Upper lobe of left lung (tissue), 6 donors: ENCODE results near the gene MTIF3. TPM values are rescaled to one million over a fixed set of nuclear protein-coding genes. Genes with fewer than 3 reads are reported as not detected.

ENCODE experiments used
- ATAC-seq, 2 donors: fragments of 200-7000 bp; cut with Tn5 transposase; one replicate each; pipeline ENCODE4 v1.9.1; 2022; ENCODE audit warnings: mild to moderate bottlenecking in 2 of 2, moderate library complexity in 2 of 2; ENCODE audit not compliant: low FRiP score in 2 of 2
- DNase-seq, 2 donors: peaks; one replicate each; pipeline ENCODE4 v3.0.0-alpha.2; 2019 to 2020
- H3K27ac ChIP-seq, 4 donors: fragments of 200-600 bp; sonication (generic); one replicate each; pipeline ENCODE4 v1.5.1; 2016 to 2019
- H3K27me3 ChIP-seq, 4 donors: fragments of 200-600 bp; sonication (generic); one replicate each; pipeline ENCODE4 v1.5.1; 2017 to 2019
- H3K36me3 ChIP-seq, 4 donors: fragments of 200-600 bp; sonication (generic); one replicate each; pipeline ENCODE4 v1.5.1; 2016 to 2019
- H3K4me1 ChIP-seq, 4 donors: fragments of 200-600 bp; sonication (generic); one replicate each; pipeline ENCODE4 v1.5.1; 2018 to 2019
- H3K4me3 ChIP-seq, 4 donors: fragments of 200-600 bp; sonication (generic); one replicate each; pipeline ENCODE4 v1.5.1; 2017 to 2019; ENCODE audit warnings: mild to moderate bottlenecking in 2 of 4, moderate library complexity in 1 of 4
- H3K9me3 ChIP-seq, 4 donors: fragments of 200-600 bp; sonication (generic); one replicate each; pipeline ENCODE4 v1.5.1; 2018 to 2019
- EP300 ChIP-seq, 4 donors: sonication (generic); formaldehyde crosslinking; IDR thresholded peaks; one replicate each; pipeline ENCODE4 v1.5.1; 2017; ENCODE audit warnings: antibody characterized with exemption in 4 of 4, control low read depth in 2 of 4
- POLR2A ChIP-seq, 4 donors: fragments of 450-650 bp; IDR thresholded peaks; one replicate each; pipeline ENCODE4 v1.5.1; 2016 to 2017; ENCODE audit warnings: antibody characterized with exemption in 4 of 4, mild to moderate bottlenecking in 2 of 4
- POLR2AphosphoS5 ChIP-seq, 2 donors: sonication (generic); formaldehyde crosslinking; IDR thresholded peaks; one replicate each; pipeline ENCODE4 v1.5.1; 2017; ENCODE audit warnings: antibody characterized with exemption in 2 of 2
- WGBS, 2 donors: methylation state at CpG; one replicate each; pipeline ENCODE4 v1.1.5; 2017 to 2018; 5-methylcytosine and 5-hydroxymethylcytosine counted together
- total RNA-seq, 6 donors: library from RNA; depleted of rRNA in 4 of 6; stranded (reverse); fragments of >200 nt in 4 of 6; gene quantifications; one replicate each; pipeline versions ENCODE4 v1.1.0 to v1.2.1, GENCODE V29; 2016 to 2021
- TF ChIP-seq, protein P1 (sequence below), 6 experiments: fragments of 450-650 bp in 4 of 6; fragments of 200-600 bp in 2 of 6; sonication (generic) in 2 of 6; IDR thresholded peaks; one replicate each; pipeline ENCODE4 v1.5.1; 2016 to 2019; ENCODE audit warnings: antibody characterized with exemption in 6 of 6
- donor health status: DM: no; HTN: no; CAD: no; lungs with moderate emphysema.
- donor health status: DM: no; HTN: yes; CAD: no; lungs with severe emphysema.

MTIF3 gene
- total RNA-seq, 6 donors from 2014 or later: 31.2 to 104 (median 38.8) TPM

DNA sequence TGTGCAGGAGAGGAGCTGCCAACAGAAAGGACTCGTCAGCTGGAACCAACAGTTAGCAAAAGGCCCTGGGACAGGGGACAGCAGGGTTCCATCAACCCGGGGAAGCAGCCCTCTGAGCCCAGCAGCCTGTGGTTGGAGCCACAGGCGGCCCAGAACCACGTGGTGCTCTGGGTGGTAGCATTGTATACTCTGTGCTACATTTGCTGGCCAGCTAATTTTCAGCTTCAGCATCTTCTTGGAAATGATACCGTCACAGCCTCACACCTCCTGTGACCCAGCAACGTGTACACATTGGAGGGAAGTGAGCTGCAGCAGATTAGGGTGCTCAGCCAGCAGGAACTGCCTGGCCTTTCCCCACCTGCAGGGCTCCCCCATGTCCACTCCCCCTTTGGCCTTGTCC, 13.1 kb upstream of the MTIF3 start:
- Histone ChIP-seq H3K4me3 (no peak overlapping the region), H3K36me3 (no peaks in the 10 kb centered on the region), H3K27ac (no peak overlapping the region), H3K4me1 (peaks cover 0 to 2% (median 0%) of the 10 kb centered on the region in 4 donors), H3K9me3 (no peaks in the 10 kb centered on the region), H3K27me3 (no peaks in the 10 kb centered on the region)
- WGBS, 2 donors: 63 to 79% methylated on average over 6 of the region's 6 CpGs
- no peak for TF ChIP-seq EP300 (IDR thresholded peaks at IDR 0.05)
- ATAC-seq (no peak), DNase-seq (no peak)

DNA sequence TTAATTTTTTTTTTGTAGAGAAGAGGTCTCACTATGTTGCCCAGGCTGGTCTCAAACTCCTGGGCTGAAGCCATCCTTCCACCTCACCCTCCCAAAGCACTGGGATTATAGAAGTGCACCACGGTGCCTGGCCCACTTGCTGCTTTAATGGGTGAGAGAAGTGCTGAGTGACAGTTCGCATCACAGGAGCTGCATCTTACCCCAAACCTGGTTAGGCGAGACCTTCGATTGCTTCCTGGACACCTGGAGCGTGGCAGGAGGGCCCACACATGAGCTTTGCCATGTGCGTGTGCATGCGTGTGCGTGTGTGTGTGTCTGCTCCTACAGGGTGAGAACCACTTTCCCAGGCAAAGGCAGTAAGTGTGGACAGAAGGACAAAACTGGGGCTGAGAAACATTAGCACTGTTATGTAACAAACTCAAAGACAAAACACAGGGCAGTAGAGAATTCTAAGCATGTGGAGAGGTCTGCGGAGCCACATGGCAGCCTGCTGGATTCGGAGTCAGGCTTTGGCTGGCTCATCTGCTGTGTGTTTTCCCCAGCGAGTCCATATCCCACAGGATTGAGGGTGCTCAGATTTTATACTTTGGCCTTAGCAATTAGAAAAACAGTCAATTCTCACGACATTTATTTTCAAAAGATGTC, 11.7 kb upstream of the MTIF3 start:
- no peak overlapping the region for H3K4me3 ChIP-seq
- peaks cover 0 to 2% (median 0%) of the 10 kb centered on the region in 4 donors for H3K4me1 ChIP-seq
- no peak overlapping the region for H3K27ac ChIP-seq
- no peak for ATAC-seq
- no peak for TF ChIP-seq EP300 (IDR thresholded peaks at IDR 0.05)
- TF ChIP-seq, protein P1, sequence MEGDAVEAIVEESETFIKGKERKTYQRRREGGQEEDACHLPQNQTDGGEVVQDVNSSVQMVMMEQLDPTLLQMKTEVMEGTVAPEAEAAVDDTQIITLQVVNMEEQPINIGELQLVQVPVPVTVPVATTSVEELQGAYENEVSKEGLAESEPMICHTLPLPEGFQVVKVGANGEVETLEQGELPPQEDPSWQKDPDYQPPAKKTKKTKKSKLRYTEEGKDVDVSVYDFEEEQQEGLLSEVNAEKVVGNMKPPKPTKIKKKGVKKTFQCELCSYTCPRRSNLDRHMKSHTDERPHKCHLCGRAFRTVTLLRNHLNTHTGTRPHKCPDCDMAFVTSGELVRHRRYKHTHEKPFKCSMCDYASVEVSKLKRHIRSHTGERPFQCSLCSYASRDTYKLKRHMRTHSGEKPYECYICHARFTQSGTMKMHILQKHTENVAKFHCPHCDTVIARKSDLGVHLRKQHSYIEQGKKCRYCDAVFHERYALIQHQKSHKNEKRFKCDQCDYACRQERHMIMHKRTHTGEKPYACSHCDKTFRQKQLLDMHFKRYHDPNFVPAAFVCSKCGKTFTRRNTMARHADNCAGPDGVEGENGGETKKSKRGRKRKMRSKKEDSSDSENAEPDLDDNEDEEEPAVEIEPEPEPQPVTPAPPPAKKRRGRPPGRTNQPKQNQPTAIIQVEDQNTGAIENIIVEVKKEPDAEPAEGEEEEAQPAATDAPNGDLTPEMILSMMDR (IDR thresholded peaks at IDR 0.05): no peak
- no peaks in the 10 kb centered on the region for H3K9me3 ChIP-seq
- H3K27me3 ChIP-seq: no peaks in the 10 kb centered on the region
- H3K36me3 ChIP-seq: no peaks in the 10 kb centered on the region
- WGBS, 2 donors: 80 to 83% methylated on average over 12 of the region's 12 CpGs
- no peak for DNase-seq

DNA sequence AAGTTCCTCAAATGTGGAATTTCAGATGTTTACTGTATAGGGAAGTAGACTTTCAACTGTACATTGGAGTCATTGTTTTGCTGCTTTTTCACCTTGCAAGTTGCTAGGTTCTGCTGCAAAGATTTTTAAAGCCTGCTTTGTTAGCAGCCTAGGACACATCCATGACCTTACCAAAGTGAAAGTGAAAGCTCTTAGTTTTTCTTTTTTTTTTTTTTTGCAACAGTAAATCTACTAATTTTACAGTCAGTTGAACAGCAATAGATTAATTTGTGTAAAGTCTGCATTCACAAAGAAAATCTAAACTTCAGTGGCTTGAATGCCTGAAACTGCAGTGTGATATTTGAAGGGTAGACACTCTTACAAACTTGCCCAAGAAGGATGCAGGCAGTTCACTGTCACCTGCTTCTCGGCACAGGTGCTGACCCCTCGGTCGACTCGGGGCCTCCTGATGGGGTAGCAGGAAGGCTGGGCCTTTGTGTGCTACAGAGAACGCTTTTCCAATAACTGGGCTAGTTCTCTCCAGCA, 5.0 kb upstream of the MTIF3 start:
- Histone ChIP-seq H3K4me3 (peak overlapping the region in 3 of 4 donors; percentile 16 to 40 (median 30)), H3K27me3 (no peaks in the 10 kb centered on the region), H3K9me3 (no peaks in the 10 kb centered on the region), H3K27ac (peak overlapping the region in 1 of 4 donors; percentile 57), H3K4me1 (peaks cover 4 to 15% (median 7%) of the 10 kb centered on the region in 4 donors), H3K36me3 (no peaks in the 10 kb centered on the region)
- DNase-seq: no peak
- TF ChIP-seq POLR2A (IDR thresholded peaks at IDR 0.05) (no peak), POLR2AphosphoS5 (IDR thresholded peaks at IDR 0.05) (no peak), EP300 (IDR thresholded peaks at IDR 0.05) (no peak)
- TF ChIP-seq, protein P1 (IDR thresholded peaks at IDR 0.05): no peak
- 14 to 15% methylated on average over 5 of the region's 5 CpGs for WGBS, 2 donors
- ATAC-seq: no peak

DNA sequence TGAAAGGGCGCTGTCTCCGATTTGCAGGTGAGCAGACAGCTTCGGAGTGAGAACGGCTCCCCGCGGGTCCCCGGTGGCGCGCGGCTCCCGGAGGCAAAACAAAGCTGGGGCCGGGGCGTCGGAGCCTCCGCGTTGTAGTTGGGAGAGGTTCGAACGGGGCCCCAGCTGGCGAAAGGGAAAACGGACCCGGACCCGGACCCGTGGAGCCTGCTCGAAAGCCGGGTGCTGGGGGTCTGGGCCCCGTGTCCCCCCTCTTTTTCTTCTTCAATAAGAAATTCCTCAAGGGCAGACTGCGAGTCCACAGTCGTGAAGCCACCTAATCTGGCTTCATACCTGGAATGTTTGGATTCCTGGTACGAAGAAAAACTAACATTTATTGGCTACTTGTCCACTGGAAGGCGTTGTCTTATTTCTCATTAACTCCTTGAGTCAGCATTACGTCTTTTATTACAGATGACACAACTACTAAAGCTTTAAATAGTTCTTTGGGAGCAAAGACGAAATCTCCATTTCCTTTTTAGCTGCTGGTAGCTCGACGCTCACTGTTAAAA, 632 bp upstream of the MTIF3 start:
- Histone ChIP-seq H3K27me3 (no peaks in the 10 kb centered on the region), H3K4me3 (peak overlapping the region; percentile 76 to 94 (median 80)), H3K4me1 (peaks cover 20 to 44% (median 29%) of the 10 kb centered on the region in 4 donors), H3K27ac (peak overlapping the region; percentile 98 to 100 (median 98)), H3K9me3 (no peaks in the 10 kb centered on the region), H3K36me3 (no peaks in the 10 kb centered on the region)
- ATAC-seq (peak; percentile 47), DNase-seq (peak; percentile 35 to 91)
- 1% methylated on average over 27 to 34 of the region's 34 CpGs for WGBS, 2 donors
- TF ChIP-seq POLR2AphosphoS5 (IDR thresholded peaks at IDR 0.05) (no peak), POLR2A (IDR thresholded peaks at IDR 0.05) (no peak), EP300 (IDR thresholded peaks at IDR 0.05) (no peak)
- TF ChIP-seq, protein P1 (IDR thresholded peaks at IDR 0.05): no peak

DNA sequence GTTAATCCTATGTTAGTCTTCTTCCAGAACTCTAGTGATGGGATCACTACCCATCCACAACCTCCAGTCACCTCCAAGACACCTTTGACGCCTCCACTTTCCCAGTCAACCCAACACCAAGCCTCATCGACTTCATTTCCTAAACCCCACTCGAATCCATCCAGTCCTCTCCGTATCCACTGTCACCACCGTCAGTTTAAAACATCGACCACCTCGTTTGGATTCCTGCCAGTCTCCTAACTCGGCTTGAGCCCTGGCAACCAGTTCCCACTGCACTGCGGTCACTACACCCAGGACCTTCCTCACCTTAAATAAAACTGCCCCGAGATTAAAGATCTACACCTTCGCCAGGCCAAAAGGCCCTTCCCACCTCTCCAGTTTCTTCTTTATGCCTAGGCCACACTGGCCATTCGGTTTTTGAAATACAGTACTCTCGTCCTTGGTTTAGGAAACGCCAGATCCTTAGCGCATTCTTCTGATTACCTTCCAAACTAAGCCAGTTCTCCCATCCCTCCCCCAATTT, 1.2 kb downstream of the MTIF3 start:
- peak overlapping the region; percentile 76 to 94 (median 80) for H3K4me3 ChIP-seq
- 46 to 54% methylated on average over 15 of the region's 15 CpGs for WGBS, 2 donors
- ATAC-seq (no peak), DNase-seq (no peak)
- H3K36me3 ChIP-seq: peaks cover 0 to 3% (median 0%) of the 10 kb centered on the region in 4 donors
- H3K4me1 ChIP-seq: peaks cover 20 to 36% (median 26%) of the 10 kb centered on the region in 4 donors
- TF ChIP-seq, protein P1 (IDR thresholded peaks at IDR 0.05): no peak
- TF ChIP-seq POLR2AphosphoS5 (IDR thresholded peaks at IDR 0.05) (no peak), EP300 (IDR thresholded peaks at IDR 0.05) (no peak), POLR2A (IDR thresholded peaks at IDR 0.05) (no peak)
- H3K27me3 ChIP-seq: no peaks in the 10 kb centered on the region
- H3K27ac ChIP-seq: peak overlapping the region; percentile 98 to 100 (median 98)
- no peaks in the 10 kb centered on the region for H3K9me3 ChIP-seq
